ENCODE data around the gene GOLIM4. TPM values are rescaled to one million over a fixed set of nuclear protein-coding genes. Genes with fewer than 3 reads are reported as not detected.

The GOLIM4 gene
- total RNA-seq, 1 experiment from 2014 or later = 12.2 TPM

GRCh38 chr3:168051531-168052471 is 43.9 kb downstream of the GOLIM4 start:
- TF ChIP-seq, protein P1, sequence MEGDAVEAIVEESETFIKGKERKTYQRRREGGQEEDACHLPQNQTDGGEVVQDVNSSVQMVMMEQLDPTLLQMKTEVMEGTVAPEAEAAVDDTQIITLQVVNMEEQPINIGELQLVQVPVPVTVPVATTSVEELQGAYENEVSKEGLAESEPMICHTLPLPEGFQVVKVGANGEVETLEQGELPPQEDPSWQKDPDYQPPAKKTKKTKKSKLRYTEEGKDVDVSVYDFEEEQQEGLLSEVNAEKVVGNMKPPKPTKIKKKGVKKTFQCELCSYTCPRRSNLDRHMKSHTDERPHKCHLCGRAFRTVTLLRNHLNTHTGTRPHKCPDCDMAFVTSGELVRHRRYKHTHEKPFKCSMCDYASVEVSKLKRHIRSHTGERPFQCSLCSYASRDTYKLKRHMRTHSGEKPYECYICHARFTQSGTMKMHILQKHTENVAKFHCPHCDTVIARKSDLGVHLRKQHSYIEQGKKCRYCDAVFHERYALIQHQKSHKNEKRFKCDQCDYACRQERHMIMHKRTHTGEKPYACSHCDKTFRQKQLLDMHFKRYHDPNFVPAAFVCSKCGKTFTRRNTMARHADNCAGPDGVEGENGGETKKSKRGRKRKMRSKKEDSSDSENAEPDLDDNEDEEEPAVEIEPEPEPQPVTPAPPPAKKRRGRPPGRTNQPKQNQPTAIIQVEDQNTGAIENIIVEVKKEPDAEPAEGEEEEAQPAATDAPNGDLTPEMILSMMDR (conservative IDR thresholded peaks at IDR 0.05; ENCODE audit: low read depth, low read length) = no peak

DNA sequence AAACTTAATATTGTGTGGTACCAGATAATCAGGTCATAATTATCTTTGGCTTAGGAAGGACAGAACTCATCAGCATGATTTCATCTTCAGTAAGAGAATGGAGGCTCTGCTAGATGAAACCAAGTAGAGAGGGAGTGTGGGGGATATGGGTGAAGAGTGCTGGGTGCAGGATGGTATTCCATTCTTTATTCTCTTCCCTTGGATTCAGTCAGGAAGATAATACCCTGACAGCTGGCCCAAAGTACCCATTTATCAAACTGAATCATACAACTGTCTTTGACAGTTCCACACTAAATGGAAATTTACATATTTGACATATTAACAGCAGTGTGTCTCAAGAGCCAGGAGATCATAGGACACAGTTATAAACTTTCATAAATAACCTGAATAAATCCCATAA is 44.7 kb downstream of the GOLIM4 start:
- Histone ChIP-seq H3K27me3 (replicated peaks; ENCODE audit: insufficient read depth, low read depth, low read length, poor library complexity) (no peaks in the 10 kb centered on the region), H3K36me3 (ENCODE audit: insufficient read depth, low read length, poor library complexity, severe bottlenecking) (no peaks in the 10 kb centered on the region), H3K4me1 (ENCODE audit: insufficient read depth, low read length, poor library complexity, severe bottlenecking) (no peaks in the 10 kb centered on the region), H3K4me3 (ENCODE audit: low read depth, low read length, poor library complexity, severe bottlenecking) (no peak overlapping the region), H3K27ac (ENCODE audit: low read depth, low read length, poor library complexity, severe bottlenecking) (no peak overlapping the region), H3K9me3 (ENCODE audit: low read depth, low read length, poor library complexity, severe bottlenecking) (no peaks in the 10 kb centered on the region)
- CTCF ChIA-PET = interaction anchor here (0.9 kb wide), 1 partner anchor 115 kb away, joined by 3 read pairs; no protein-coding TSS in a partner anchor
- POLR2A ChIA-PET (ENCODE audit: low non-redundant PET) = no interaction called here
- intact Hi-C loops (cut with micrococcal nuclease; ENCODE audit: unreplicated experiment) = no loop called here
- TF ChIP-seq, protein P1 (conservative IDR thresholded peaks at IDR 0.05; ENCODE audit: low read depth, low read length) = no peak
- TF ChIP-seq EZH2 (IDR thresholded peaks at IDR 0.05; ENCODE audit: borderline replicate concordance, low read depth, low read length, poor library complexity, severe bottlenecking) = no peak
- no peak for DNase-seq (ENCODE audit: low spot score)
- no TSS peak for BruUV-seq (replicated peaks)

More at GRCh38 chr3:168051531-168052471, 43.9 kb downstream of the GOLIM4 start:
- DNase-seq (ENCODE audit: low spot score) = no peak
- Histone ChIP-seq H3K4me3 (ENCODE audit: low read depth, low read length, poor library complexity, severe bottlenecking) (no peak overlapping the region), H3K4me1 (ENCODE audit: insufficient read depth, low read length, poor library complexity, severe bottlenecking) (no peaks in the 10 kb centered on the region), H3K36me3 (ENCODE audit: insufficient read depth, low read length, poor library complexity, severe bottlenecking) (no peaks in the 10 kb centered on the region), H3K27me3 (replicated peaks; ENCODE audit: insufficient read depth, low read depth, low read length, poor library complexity) (no peaks in the 10 kb centered on the region), H3K27ac (ENCODE audit: low read depth, low read length, poor library complexity, severe bottlenecking) (no peak overlapping the region), H3K9me3 (ENCODE audit: low read depth, low read length, poor library complexity, severe bottlenecking) (no peaks in the 10 kb centered on the region)
- ChIA-PET POLR2A (ENCODE audit: low non-redundant PET) (no interaction called here), CTCF (interaction anchor here (0.8 to 0.9 kb wide), 2 partner anchors 11 to 115 kb away, joined by 3 read pairs; no protein-coding TSS in a partner anchor)
- BruUV-seq (replicated peaks) = no TSS peak
- intact Hi-C loops (cut with micrococcal nuclease; ENCODE audit: unreplicated experiment) = no loop called here

DNA sequence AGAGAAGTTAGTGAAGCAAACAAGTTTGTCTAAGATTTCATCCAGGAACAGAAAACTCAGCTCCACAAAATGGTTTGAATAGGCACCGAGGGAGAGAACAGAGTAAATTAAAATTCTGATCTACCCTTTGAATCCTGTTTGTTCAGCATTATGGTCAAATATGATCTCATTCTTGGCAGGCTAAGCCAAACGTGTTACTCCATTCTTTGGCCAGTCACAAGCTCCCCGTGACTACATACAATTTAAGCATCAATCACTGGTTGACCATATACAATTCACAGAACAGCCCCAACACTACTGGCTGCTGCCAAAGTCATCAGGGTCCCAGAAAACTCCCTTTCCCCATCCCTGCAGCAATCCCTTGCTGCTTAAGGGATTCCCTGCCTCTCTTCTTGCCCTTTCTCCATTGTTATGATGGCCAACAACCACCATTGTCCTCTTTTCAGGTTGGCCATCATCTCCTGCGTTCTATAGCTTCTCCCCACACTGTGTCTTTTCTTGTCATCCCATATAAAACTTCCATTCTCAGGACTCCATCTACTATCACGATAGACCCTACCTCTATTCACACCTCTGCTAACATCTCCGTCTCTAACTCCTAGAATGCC is 46.3 kb downstream of the GOLIM4 start:
- BruUV-seq (replicated peaks) = no TSS peak
- no peak overlapping the region for H3K27ac ChIP-seq (ENCODE audit: low read depth, low read length, poor library complexity, severe bottlenecking)
- POLR2A ChIA-PET (ENCODE audit: low non-redundant PET) = no interaction called here
- intact Hi-C loops (cut with micrococcal nuclease; ENCODE audit: unreplicated experiment) = loop anchor here (5.0 to 10.0 kb wide), 2 partner anchors 465 to 798 kb away; no protein-coding TSS in a partner anchor
- no peaks in the 10 kb centered on the region for H3K36me3 ChIP-seq (ENCODE audit: insufficient read depth, low read length, poor library complexity, severe bottlenecking)
- no peak overlapping the region for H3K4me3 ChIP-seq (ENCODE audit: low read depth, low read length, poor library complexity, severe bottlenecking)
- no peaks in the 10 kb centered on the region for H3K27me3 ChIP-seq (replicated peaks; ENCODE audit: insufficient read depth, low read depth, low read length, poor library complexity)
- no peaks in the 10 kb centered on the region for H3K4me1 ChIP-seq (ENCODE audit: insufficient read depth, low read length, poor library complexity, severe bottlenecking)
- no peaks in the 10 kb centered on the region for H3K9me3 ChIP-seq (ENCODE audit: low read depth, low read length, poor library complexity, severe bottlenecking)
- CTCF ChIA-PET = no interaction called here
- no peak for DNase-seq (ENCODE audit: low spot score)
- no peak for TF ChIP-seq EZH2 (IDR thresholded peaks at IDR 0.05; ENCODE audit: borderline replicate concordance, low read depth, low read length, poor library complexity, severe bottlenecking)
- TF ChIP-seq, protein P1 (conservative IDR thresholded peaks at IDR 0.05; ENCODE audit: low read depth, low read length) = no peak

All from A673 (cell line).